Measurements from ENCODE around the gene SLC9A3.

SLC9A3 gene

DNA sequence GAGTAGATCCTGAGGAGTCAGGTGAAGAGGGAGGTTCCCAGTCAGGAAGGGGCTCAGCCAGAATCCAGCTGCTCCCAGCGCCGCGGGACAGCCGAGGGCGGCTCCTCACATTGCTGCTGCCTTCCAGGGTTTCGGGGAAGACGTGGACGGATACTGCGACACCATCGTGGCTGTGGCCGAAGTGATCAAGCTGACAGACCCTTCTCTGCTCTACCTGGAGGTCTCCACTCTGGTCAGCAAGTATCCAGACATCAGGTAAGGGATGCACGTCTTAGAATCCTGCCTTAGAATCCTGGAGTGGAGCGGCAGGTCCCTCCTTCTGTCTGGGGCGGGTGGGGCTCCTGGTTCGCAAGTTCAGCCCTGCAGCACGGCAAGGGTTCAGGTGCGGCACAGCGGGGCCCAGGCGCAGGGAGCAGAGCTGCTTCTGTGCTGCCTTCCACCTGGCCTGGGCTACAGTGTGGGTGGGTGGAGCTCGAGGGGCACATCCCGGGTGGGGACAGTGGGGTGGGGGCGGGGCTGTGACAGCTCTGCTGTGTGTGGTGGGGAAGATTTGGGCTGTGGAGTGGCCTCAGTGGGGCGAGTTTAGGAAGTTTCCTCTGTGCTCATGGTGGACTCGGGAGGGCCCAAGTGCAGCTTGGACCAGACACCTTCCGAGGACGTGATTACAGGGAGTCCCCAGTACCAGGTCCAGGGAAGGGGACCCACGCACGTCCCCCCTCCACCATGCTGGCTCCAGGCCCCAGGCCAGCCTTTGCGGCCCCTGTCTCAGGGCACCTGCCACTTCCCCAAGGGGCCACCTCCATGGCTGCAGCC is 58.5 kb downstream of the SLC9A3 start:
- TF ChIP-seq ELF4 (IDR thresholded peaks at IDR 0.05) (no peak), SP1 (IDR thresholded peaks at IDR 0.05) (no peak)
- no peak for DNase-seq (ENCODE audit: extremely low spot score)
- ChIA-PET CTCF (no interaction called here), POLR2A (no interaction called here)

GRCh38 chr5:464843-465590 is 59.2 kb downstream of the SLC9A3 start:
- no peak for TF ChIP-seq L3MBTL2 (conservative IDR thresholded peaks at IDR 0.05)
- TF ChIP-seq SUZ12 (IDR thresholded peaks at IDR 0.05): no peak
- TF ChIP-seq SP1 (IDR thresholded peaks at IDR 0.05): no peak
- TF ChIP-seq HDGF (IDR thresholded peaks at IDR 0.05; ENCODE audit: borderline replicate concordance): no peak
- no peak for TF ChIP-seq ZNF384 (IDR thresholded peaks at IDR 0.05)
- TF ChIP-seq ARNT (IDR thresholded peaks at IDR 0.05): no peak
- no peak for TF ChIP-seq LEF1 (IDR thresholded peaks at IDR 0.05; ENCODE audit: borderline replicate concordance)
- no peak for TF ChIP-seq TARDBP (IDR thresholded peaks at IDR 0.05)
- TF ChIP-seq FOXA1 (IDR thresholded peaks at IDR 0.05): no peak
- TF ChIP-seq FOXK2 (IDR thresholded peaks at IDR 0.05): no peak
- no peak for TF ChIP-seq PKNOX1 (IDR thresholded peaks at IDR 0.05)
- no peak for TF ChIP-seq NFRKB (IDR thresholded peaks at IDR 0.05)
- TF ChIP-seq CTBP1 (IDR thresholded peaks at IDR 0.05; ENCODE audit: borderline replicate concordance): no peak
- no peak for TF ChIP-seq BHLHE40 (IDR thresholded peaks at IDR 0.05; ENCODE audit: borderline replicate concordance)
- no peak for TF ChIP-seq ELF4 (IDR thresholded peaks at IDR 0.05)
- no peak for TF ChIP-seq FOXM1 (IDR thresholded peaks at IDR 0.05; ENCODE audit: borderline replicate concordance)
- ChIA-PET POLR2A (no interaction called here), CTCF (interaction anchor here (0.6 kb wide), 1 partner anchor 706 kb away, joined by 3 read pairs; no protein-coding TSS in a partner anchor)
- DNase-seq (ENCODE audit: extremely low spot score): no peak

GRCh38 chr5:464446-464842 is 59.8 kb downstream of the SLC9A3 start:
- TF ChIP-seq SUZ12 (IDR thresholded peaks at IDR 0.05): no peak
- TF ChIP-seq ZNF384 (IDR thresholded peaks at IDR 0.05): no peak
- TF ChIP-seq FOXA1 (IDR thresholded peaks at IDR 0.05): no peak
- TF ChIP-seq HDGF (IDR thresholded peaks at IDR 0.05; ENCODE audit: borderline replicate concordance): no peak
- no peak for TF ChIP-seq LEF1 (IDR thresholded peaks at IDR 0.05; ENCODE audit: borderline replicate concordance)
- no peak for TF ChIP-seq SP1 (IDR thresholded peaks at IDR 0.05)
- TF ChIP-seq FOXM1 (IDR thresholded peaks at IDR 0.05; ENCODE audit: borderline replicate concordance): no peak
- no peak for TF ChIP-seq ARNT (IDR thresholded peaks at IDR 0.05)
- no peak for TF ChIP-seq PKNOX1 (IDR thresholded peaks at IDR 0.05)
- TF ChIP-seq FOXK2 (IDR thresholded peaks at IDR 0.05): no peak
- TF ChIP-seq NFRKB (IDR thresholded peaks at IDR 0.05): no peak
- TF ChIP-seq TARDBP (IDR thresholded peaks at IDR 0.05): no peak
- no peak for DNase-seq (ENCODE audit: extremely low spot score)
- ChIA-PET CTCF (interaction anchor here (0.6 kb wide), 1 partner anchor 706 kb away, joined by 3 read pairs; no protein-coding TSS in a partner anchor), POLR2A (interaction anchor here (1.2 kb wide), 1 partner anchor 10 kb away, joined by 3 read pairs; no protein-coding TSS in a partner anchor)

DNA sequence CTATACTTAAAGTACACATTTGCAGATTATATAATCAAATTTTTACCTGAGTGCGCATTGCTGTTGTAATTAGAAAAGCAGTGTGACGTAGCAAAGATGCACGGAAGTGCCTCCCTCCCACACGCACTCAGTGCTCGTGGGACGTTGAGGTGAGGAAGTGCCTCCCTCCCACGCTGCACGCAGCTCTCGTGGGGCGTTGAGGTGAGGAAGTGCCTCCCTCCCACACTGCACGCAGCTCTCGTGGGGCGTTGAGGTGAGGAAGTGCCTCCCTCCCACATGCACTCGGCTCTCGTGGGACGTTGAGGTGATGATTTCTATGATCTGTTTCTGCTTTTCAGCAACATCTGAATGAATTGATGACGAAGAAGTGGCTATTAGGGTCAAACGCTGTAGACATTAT is 60.3 kb downstream of the SLC9A3 start:
- TF ChIP-seq L3MBTL2 (conservative IDR thresholded peaks at IDR 0.05): no peak
- TF ChIP-seq SP1 (IDR thresholded peaks at IDR 0.05): no peak
- no peak for TF ChIP-seq NFRKB (IDR thresholded peaks at IDR 0.05)
- TF ChIP-seq BHLHE40 (IDR thresholded peaks at IDR 0.05; ENCODE audit: borderline replicate concordance): no peak
- TF ChIP-seq ARNT (IDR thresholded peaks at IDR 0.05): no peak
- no peak for TF ChIP-seq LEF1 (IDR thresholded peaks at IDR 0.05; ENCODE audit: borderline replicate concordance)
- no peak for TF ChIP-seq CTBP1 (IDR thresholded peaks at IDR 0.05; ENCODE audit: borderline replicate concordance)
- TF ChIP-seq TARDBP (IDR thresholded peaks at IDR 0.05): no peak
- no peak for DNase-seq (ENCODE audit: extremely low spot score)
- ChIA-PET POLR2A (interaction anchor here (1.2 kb wide), 1 partner anchor 10 kb away, joined by 3 read pairs; no protein-coding TSS in a partner anchor), CTCF (no interaction called here)

GRCh38 chr5:463301-463700 is 60.9 kb downstream of the SLC9A3 start:
- TF ChIP-seq ELF4 (IDR thresholded peaks at IDR 0.05): no peak
- TF ChIP-seq FOXM1 (IDR thresholded peaks at IDR 0.05; ENCODE audit: borderline replicate concordance): no peak
- TF ChIP-seq LEF1 (IDR thresholded peaks at IDR 0.05; ENCODE audit: borderline replicate concordance): no peak
- no peak for TF ChIP-seq HDGF (IDR thresholded peaks at IDR 0.05; ENCODE audit: borderline replicate concordance)
- TF ChIP-seq ZNF384 (IDR thresholded peaks at IDR 0.05): no peak
- no peak for TF ChIP-seq CTBP1 (IDR thresholded peaks at IDR 0.05; ENCODE audit: borderline replicate concordance)
- TF ChIP-seq FOXK2 (IDR thresholded peaks at IDR 0.05): no peak
- no peak for TF ChIP-seq TARDBP (IDR thresholded peaks at IDR 0.05)
- TF ChIP-seq ARNT (IDR thresholded peaks at IDR 0.05): no peak
- no peak for TF ChIP-seq SP1 (IDR thresholded peaks at IDR 0.05)
- TF ChIP-seq NFRKB (IDR thresholded peaks at IDR 0.05): no peak
- no peak for TF ChIP-seq BHLHE40 (IDR thresholded peaks at IDR 0.05; ENCODE audit: borderline replicate concordance)
- no peak for TF ChIP-seq PKNOX1 (IDR thresholded peaks at IDR 0.05)
- no peak for TF ChIP-seq FOXA1 (IDR thresholded peaks at IDR 0.05)
- ChIA-PET POLR2A (interaction anchor here (1.2 kb wide), 1 partner anchor 11 kb away, joined by 3 read pairs; no protein-coding TSS in a partner anchor), CTCF (no interaction called here)
- no peak for DNase-seq (ENCODE audit: extremely low spot score)
